Activated CD8-positive, alpha-beta memory T cell treated with anti-CD3 and anti-CD28 coated beads for 24 hours (primary cell): Measurements from ENCODE around the gene GRM4.

Source experiments
- DNase-seq: peaks from one replicate; pipeline ENCODE4 v3.0.0-alpha.2; 2020

GRM4 gene

GRCh38 chr6:34157236-34157830, 11.4 kb upstream of the GRM4 start:
- DNase-seq = no peak

- DNase-seq = no peak
These were observed 9.8 kb upstream of the GRM4 start for GRCh38 chr6:34155471-34156300.

GRCh38 chr6:34154668-34155447, 9.0 kb upstream of the GRM4 start:
- DNase-seq = peak; percentile 91

GRCh38 chr6:34152806-34153520, 7.1 kb upstream of the GRM4 start:
- DNase-seq = no peak

GRCh38 chr6:34152042-34152524, 6.2 kb upstream of the GRM4 start:
- no peak for DNase-seq

- DNase-seq = no peak
These were observed 5.6 kb upstream of the GRM4 start for GRCh38 chr6:34151321-34152041.

- DNase-seq = no peak
These were observed 4.9 kb upstream of the GRM4 start for GRCh38 chr6:34150766-34151165.

GRCh38 chr6:34149831-34150400, 4.0 kb upstream of the GRM4 start:
- no peak for DNase-seq

- DNase-seq = no peak
These were observed 3.5 kb upstream of the GRM4 start for GRCh38 chr6:34149452-34149810.

GRCh38 chr6:34148631-34149451, 3.0 kb upstream of the GRM4 start:
- no peak for DNase-seq

GRCh38 chr6:34147906-34148630, 2.2 kb upstream of the GRM4 start:
- no peak for DNase-seq

GRCh38 chr6:34146801-34147592, 1.1 kb upstream of the GRM4 start:
- DNase-seq = no peak

GRCh38 chr6:34145161-34146020, 496 bp downstream of the GRM4 start:
- peak; percentile 77 for DNase-seq

- DNase-seq = no peak
These were observed 1.2 kb downstream of the GRM4 start for GRCh38 chr6:34144581-34145160.

GRCh38 chr6:34143884-34144580, 1.9 kb downstream of the GRM4 start:
- DNase-seq = peak; percentile 79

- no peak for DNase-seq
These were observed 2.5 kb downstream of the GRM4 start for GRCh38 chr6:34143196-34143883.
